ENCODE results near the gene APOA4.

DNA sequence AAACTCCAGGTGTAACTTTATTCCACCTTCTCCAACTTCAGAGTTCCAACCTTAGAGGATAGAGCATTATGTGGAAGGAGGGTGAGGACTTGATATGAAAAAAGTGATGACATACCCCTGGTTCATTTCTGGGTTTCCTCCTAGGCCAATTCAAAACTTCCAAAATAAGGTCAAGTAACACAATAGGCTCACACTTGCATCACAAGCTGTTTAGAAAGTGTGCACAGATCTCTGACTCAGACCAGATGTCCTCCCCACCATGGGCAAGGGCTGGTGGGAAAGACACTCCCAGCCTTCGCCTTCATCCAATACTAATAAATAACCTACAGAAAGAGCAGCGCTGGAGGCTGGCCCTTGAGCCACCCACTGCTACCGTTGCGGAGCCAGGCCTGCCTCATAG lies 44.5 kb downstream of the APOA4 start:
- no peak for TF ChIP-seq CTCF (conservative IDR thresholded peaks at IDR 0.05)
- no peak for TF ChIP-seq ZFX (IDR thresholded peaks at IDR 0.05)
